HFFc6 (cell line): ENCODE measurements around the gene ROBO1. TPM values are rescaled to one million over a fixed set of nuclear protein-coding genes. Genes with fewer than 3 reads are reported as not detected.

Experiments used
- DNase-seq: peaks from one replicate; pipeline ENCODE4 v3.0.0-alpha.2; 2018
- H3K27ac Mint-ChIP-seq: 2 replicates; pipeline ENCODE4 v1.8.0; 2020; ENCODE audit warnings: mild to moderate bottlenecking, mixed read lengths
- H3K27me3 Mint-ChIP-seq: 2 replicates; pipeline ENCODE4 v1.8.0; 2021; ENCODE audit warnings: mild to moderate bottlenecking, moderate library complexity, mixed read lengths; ENCODE audit not compliant: insufficient read depth
- H3K36me3 Mint-ChIP-seq: 2 replicates; pipeline ENCODE4 v1.8.0; 2021; ENCODE audit warnings: low read depth, mixed read lengths
- H3K4me1 Mint-ChIP-seq: 2 replicates; pipeline ENCODE4 v1.8.0; 2020; ENCODE audit warnings: low read depth, mixed read lengths
- H3K4me3 Mint-ChIP-seq: 2 replicates; pipeline ENCODE4 v1.8.0; 2020; ENCODE audit warnings: mild to moderate bottlenecking, moderate library complexity, mixed read lengths
- H3K9me3 Mint-ChIP-seq: 2 replicates; pipeline ENCODE4 v1.8.0; 2020; ENCODE audit warnings: mild to moderate bottlenecking, mixed read lengths
- CTCF ChIP-seq: fragments of 200-600 bp; sonication (generic); IDR thresholded peaks from 2 replicates; pipeline ENCODE4 v1.5.0; 2021; ENCODE audit warnings: antibody characterized with exemption, mild to moderate bottlenecking
- total RNA-seq, 6 experiments: library from RNA; stranded (reverse); fragmentation: NEBNext Ultra II Directional; extraction: Animal tissue kit (Norgen Biotek cat#: 25700); gene quantifications; 2 replicates in 1 of 6; 3 replicates in 5 of 6; pipeline ENCODE4 v1.2.3, GENCODE V29; 2021

ROBO1 gene
- total RNA-seq, 6 experiments from 2014 or later = 38.7 to 51.3 (median 41.7) TPM

GRCh38 chr3:78712270-78712669 lies 1055.5 kb downstream of the ROBO1 start:
- TF ChIP-seq CTCF = no peak
- Mint-ChIP-seq H3K36me3 (peaks cover 10% of the 10 kb centered on the region), H3K27me3 (no peaks in the 10 kb centered on the region), H3K9me3 (no peaks in the 10 kb centered on the region), H3K4me1 (peaks cover 8% of the 10 kb centered on the region), H3K4me3 (no peak overlapping the region), H3K27ac (no peak overlapping the region)
- DNase-seq = no peak

- no peak overlapping the region for H3K4me3 Mint-ChIP-seq
- no peak for TF ChIP-seq CTCF
- no peaks in the 10 kb centered on the region for H3K36me3 Mint-ChIP-seq
- peaks cover 16% of the 10 kb centered on the region for H3K4me1 Mint-ChIP-seq
- H3K27me3 Mint-ChIP-seq = no peaks in the 10 kb centered on the region
- DNase-seq = no peak
- no peak overlapping the region for H3K27ac Mint-ChIP-seq
- no peaks in the 10 kb centered on the region for H3K9me3 Mint-ChIP-seq
Observed at GRCh38 chr3:78708565-78709073, 1059.2 kb downstream of the ROBO1 start.

- Mint-ChIP-seq H3K27ac (no peak overlapping the region), H3K36me3 (no peaks in the 10 kb centered on the region), H3K4me1 (peaks cover 16% of the 10 kb centered on the region), H3K27me3 (no peaks in the 10 kb centered on the region), H3K4me3 (no peak overlapping the region), H3K9me3 (no peaks in the 10 kb centered on the region)
- DNase-seq = no peak
- no peak for TF ChIP-seq CTCF
Observed at GRCh38 chr3:78707609-78708008, 1060.2 kb downstream of the ROBO1 start.

- no peak for DNase-seq
- Mint-ChIP-seq H3K27ac (no peak overlapping the region), H3K4me1 (peaks cover 16% of the 10 kb centered on the region)
Observed at GRCh38 chr3:78706906-78707523, 1060.8 kb downstream of the ROBO1 start.

GRCh38 chr3:78703944-78704343 lies 1063.9 kb downstream of the ROBO1 start:
- H3K9me3 Mint-ChIP-seq = no peaks in the 10 kb centered on the region
- no peak overlapping the region for H3K4me3 Mint-ChIP-seq
- TF ChIP-seq CTCF = no peak
- DNase-seq = no peak
- H3K36me3 Mint-ChIP-seq = no peaks in the 10 kb centered on the region
- no peak overlapping the region for H3K27ac Mint-ChIP-seq
- H3K27me3 Mint-ChIP-seq = no peaks in the 10 kb centered on the region; the same call in 1 of the 2 replicates
- peaks cover 16% of the 10 kb centered on the region for H3K4me1 Mint-ChIP-seq

More at GRCh38 chr3:78706906-78707523, 1060.8 kb downstream of the ROBO1 start:
- H3K4me3 Mint-ChIP-seq = no peak overlapping the region
- H3K36me3 Mint-ChIP-seq = no peaks in the 10 kb centered on the region
- H3K27me3 Mint-ChIP-seq = no peaks in the 10 kb centered on the region
- TF ChIP-seq CTCF = no peak
- H3K9me3 Mint-ChIP-seq = no peaks in the 10 kb centered on the region
